Activated CD4-positive, alpha-beta T cell treated with anti-CD3 and anti-CD28 coated beads for 1 hour (primary cell): Measurements from ENCODE around the gene TTC23L.
A peak's percentile ranks its signal among the peaks of the same experiment; 100 is the strongest.
"Not testable (repeated sequence)": the region's sequence is repeated elsewhere in the genome, so short reads cannot be mapped to it uniquely, and the experiment has no call there.

Source experiments
- DNase-seq: peaks from one replicate; pipeline ENCODE4 v3.0.0-alpha.2; 2020

TTC23L gene, protein sequence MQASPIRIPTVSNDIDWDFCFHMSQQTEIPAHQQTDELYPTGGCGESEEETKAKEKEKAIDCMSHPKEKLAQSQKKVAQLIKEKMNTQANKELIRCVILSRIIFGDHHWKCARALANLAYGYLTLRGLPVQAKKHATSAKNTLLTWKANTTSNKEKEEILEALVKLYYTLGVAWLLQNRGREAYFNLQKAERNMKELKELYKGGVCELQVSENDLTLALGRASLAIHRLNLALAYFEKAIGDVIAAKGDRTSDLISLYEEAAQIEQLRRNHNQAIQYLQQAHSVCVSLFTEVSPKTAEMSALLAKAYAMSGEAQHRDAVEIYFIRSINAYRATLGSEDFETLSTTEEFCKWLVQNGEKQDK

GRCh38 chr5:34838785-34839714 lies at the start of gene TTC23L:
TTC23L (plus strand) TSS chr5:34839164; CDS start chr5:34840672, 1,508 bp downstream.
- DNase-seq, result peak; percentile 85

DNA sequence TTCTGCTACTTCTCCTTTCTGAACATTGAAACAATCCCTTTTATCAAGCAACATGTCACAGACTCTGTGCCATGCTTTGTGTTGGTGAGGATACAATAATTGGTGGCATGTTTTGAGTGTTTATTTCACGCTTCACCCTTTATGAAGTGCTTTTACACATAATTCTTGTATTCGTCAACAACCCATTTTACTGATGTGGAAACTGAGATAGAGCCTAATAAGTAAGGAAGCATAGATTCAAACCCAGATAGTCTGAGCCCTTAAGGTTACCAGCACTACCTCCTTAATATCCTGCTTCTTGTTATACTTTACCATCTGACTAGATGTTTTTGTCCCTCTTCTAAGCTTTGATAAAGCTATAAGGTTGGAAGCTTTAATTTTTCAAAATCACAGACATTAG lies 49.3 kb upstream of the TTC23L start:
- DNase-seq, result no peak

DNA sequence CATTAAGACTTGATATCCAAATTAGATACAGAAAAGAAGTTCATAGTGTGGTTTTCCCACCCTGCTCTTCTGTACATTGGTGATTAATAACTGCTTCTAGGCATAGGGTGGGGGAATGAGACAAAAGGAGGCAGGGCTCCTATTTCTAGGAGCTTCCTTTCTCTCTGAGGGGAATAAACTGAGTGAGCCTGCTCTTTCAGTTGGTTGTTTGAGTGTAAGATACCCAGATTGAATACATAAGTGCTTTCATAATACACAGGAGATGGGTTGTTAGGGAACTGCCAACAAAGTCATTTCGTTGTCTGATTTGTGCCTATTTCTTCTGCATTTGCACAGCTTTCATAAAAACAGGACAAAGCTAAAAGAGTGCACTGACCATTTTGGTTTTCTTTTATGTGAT lies 48.9 kb upstream of the TTC23L start:
- no peak for DNase-seq

- DNase-seq, result no peak
Measured at GRCh38 chr5:34791761-34792244, 47.2 kb upstream of the TTC23L start.

- no peak for DNase-seq
Measured at GRCh38 chr5:34802834-34803563, 36.0 kb upstream of the TTC23L start.

GRCh38 chr5:34803974-34804732 lies 34.8 kb upstream of the TTC23L start:
- DNase-seq, result no peak

- DNase-seq, result no peak
Measured at GRCh38 chr5:34804913-34805312, 34.1 kb upstream of the TTC23L start.

- no peak for DNase-seq
Measured at GRCh38 chr5:34806532-34806931, 32.4 kb upstream of the TTC23L start.

GRCh38 chr5:34811706-34812105 lies 27.3 kb upstream of the TTC23L start:
- DNase-seq, result no peak

- DNase-seq, result no peak
Measured at GRCh38 chr5:34813509-34813908, 25.5 kb upstream of the TTC23L start.

DNA sequence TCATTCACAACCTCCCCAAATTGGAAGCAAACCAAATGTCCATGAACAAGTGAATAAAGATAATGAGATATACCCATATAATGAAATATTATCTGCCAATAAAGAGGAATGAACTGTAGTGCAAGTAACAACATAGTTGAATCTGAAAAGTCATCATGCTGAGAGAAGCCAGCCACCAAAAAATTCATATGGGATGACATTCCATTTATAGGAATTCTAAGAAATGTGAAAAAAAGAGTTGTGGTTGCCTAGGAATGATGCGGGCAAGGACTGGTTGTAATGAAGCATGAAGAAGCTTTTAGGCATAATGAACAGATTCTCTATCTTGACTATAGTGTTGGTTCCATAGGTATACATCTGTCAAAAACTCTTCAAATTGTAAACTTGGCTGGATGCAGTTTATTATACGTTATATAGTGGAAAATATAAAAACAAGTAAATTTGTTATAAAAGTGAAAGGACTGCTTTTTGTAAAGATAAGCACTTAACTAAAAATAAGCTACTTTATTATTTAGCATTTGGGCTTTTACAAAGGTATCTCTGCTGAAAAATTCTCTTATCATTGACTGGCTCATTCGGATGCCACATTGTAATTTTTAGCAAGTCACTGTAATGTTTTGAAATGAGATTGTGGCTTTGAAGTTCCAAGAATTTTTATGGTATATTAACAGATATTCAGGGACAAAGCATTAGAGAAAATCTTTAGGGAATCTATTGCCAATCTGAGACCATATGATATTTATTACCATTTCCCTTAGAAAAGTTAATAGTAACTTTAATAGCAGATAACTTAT lies 21.2 kb upstream of the TTC23L start:
- DNase-seq, result no peak

- no peak for DNase-seq
Measured at GRCh38 chr5:34818717-34819116, 20.2 kb upstream of the TTC23L start.

- no peak for DNase-seq
Measured at GRCh38 chr5:34820593-34820992, 18.4 kb upstream of the TTC23L start.

DNA sequence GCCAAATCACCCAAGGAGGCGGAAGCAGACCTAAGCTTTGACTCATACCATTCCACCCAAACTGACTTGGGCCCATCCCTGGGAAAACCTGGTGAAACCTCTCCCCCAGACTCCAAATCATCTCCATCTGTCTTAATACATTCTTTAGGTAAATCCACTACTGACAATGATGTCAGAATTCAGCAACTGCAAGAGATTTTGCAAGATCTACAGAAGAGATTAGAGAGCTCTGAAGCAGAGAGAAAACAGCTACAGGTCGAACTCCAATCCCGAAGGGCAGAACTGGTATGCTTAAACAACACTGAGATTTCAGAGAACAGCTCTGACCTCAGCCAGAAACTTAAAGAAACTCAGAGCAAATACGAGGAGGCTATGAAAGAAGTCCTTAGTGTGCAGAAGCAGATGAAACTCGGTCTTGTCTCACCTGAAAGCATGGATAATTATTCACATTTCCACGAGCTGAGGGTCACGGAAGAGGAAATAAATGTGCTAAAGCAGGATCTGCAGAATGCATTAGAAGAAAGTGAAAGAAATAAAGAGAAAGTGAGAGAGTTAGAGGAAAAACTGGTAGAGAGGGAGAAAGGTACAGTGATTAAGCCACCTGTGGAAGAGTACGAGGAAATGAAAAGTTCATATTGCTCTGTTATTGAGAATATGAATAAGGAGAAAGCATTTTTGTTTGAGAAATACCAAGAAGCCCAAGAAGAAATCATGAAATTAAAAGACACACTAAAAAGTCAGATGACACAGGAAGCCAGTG lies 15.8 kb upstream of the TTC23L start:
- DNase-seq, result no peak

GRCh38 chr5:34826347-34826746 lies 12.6 kb upstream of the TTC23L start:
- DNase-seq, result no peak

DNA sequence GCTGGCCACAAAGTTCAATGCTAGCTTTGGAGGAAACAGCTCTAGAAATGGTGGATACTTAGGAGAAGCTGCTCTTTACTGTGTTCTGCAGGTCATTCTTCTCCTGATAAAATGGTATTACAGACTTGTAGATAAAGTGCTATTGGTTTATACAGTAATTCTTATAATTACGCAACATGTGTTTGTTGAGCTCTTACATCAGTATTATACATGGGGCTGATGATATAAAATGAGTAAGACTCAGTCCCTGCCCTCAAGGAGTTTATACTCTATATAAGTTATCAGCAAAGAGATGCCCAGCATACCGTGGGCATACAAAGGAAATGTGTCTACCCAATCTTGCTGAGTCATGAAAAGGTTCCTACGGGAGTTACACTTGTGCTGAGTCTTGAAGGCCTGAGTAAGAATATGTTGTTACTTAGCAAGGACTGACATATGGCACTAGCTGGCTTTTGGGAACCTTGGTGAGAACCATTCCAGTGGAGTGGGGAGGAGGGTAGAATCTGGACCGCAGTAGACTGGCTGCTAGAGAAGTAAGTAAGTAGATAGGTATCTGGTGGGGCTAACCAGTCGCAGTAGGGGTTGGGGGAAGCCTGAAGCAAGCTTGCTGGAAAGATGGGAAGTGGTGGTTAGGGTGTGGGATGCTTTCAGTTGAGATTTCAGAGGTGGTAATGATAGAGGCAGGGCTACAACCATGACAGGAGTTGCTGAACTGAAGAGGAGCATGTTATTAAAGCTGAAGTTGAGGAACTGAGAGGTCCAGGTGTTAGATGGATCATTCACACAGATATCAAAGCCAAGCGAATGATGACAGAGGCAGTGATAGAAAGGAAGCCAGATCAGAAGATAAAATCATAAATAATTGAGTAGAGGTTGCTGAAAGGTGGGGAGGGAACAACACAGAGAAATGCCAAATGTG lies 11.1 kb upstream of the TTC23L start:
- DNase-seq, result no peak

GRCh38 chr5:34830827-34831226 lies 8.1 kb upstream of the TTC23L start:
- DNase-seq, result not testable (repeated sequence)

DNA sequence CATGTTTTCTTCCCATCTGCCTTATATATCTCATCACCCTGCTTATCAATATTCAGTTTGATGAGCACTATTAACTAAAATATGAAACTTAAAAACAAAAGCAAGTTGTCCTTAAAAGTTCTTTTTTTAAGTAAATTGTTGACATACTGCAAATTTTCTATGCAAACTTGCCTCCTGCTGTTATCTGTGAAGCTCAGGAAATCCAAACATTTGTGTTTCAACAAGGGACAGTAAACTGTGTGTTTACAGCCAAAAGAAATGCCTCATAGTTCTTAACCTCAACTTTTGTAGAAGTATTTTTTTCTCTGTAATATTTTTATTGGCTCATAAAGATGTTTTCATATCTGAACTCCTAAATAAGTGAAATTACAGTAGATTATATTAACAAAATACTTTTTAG lies 7.7 kb upstream of the TTC23L start:
- no peak for DNase-seq

DNA sequence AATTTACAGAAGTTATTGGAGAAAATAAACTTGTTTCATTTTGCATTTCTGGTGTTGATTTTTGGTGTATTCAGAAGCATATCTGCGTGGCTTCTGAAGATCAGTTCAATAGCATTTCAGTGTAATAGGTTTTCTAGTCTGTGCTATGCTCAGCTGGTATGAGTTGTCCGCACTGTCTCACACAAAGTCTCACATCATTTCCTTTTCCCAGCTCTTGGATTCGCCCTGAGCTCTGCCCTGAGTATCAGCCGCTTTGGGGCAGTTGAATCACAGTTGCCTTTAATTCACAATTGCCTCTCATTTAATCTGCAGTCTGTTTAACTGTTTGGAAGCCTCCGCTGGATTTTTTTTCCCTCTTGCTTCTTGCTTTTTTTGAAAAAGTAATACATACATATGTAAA lies 6.4 kb upstream of the TTC23L start:
- no peak for DNase-seq

DNA sequence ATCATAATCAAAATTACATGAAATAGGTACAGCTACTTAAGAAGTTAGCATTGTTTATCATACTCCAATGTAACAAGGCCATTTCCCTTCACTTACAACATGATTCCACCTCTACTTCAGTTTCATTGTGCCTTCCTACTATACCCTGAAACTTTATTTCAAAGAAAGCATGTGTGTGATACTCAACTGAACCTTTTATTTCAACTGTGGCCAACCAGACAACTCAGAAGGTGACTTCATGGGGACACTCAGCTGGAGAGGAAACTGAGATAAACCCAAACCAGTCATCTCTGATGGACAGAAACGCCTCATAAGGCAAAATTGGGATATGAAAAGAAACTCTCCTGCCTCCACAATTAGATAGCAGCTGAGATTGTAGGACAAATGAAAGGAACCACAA lies 5.9 kb upstream of the TTC23L start:
- DNase-seq, result no peak
